ELR (cell line): ENCODE results near the gene EBF3.

Experiments
- DNase-seq: peaks from one replicate; pipeline ENCODE4 v3.0.0-alpha.2; 2015; ENCODE audit warnings: low read depth

The EBF3 gene

GRCh38 chr10:129911451-129912165, 52.5 kb downstream of the EBF3 start:
- DNase-seq: no peak

GRCh38 chr10:129910861-129911260, 53.2 kb downstream of the EBF3 start:
- DNase-seq: no peak

GRCh38 chr10:129909531-129910256, 54.4 kb downstream of the EBF3 start:
- no peak for DNase-seq

GRCh38 chr10:129909080-129909479, 55.0 kb downstream of the EBF3 start:
- DNase-seq: no peak

- DNase-seq: no peak
Measured at GRCh38 chr10:129908406-129908805, 55.7 kb downstream of the EBF3 start.

- DNase-seq: no peak
Measured at GRCh38 chr10:129905553-129905952, 58.5 kb downstream of the EBF3 start.

- DNase-seq: no peak
Measured at GRCh38 chr10:129904323-129904722, 59.8 kb downstream of the EBF3 start.

- DNase-seq: no peak
Measured at GRCh38 chr10:129901389-129902006, 62.6 kb downstream of the EBF3 start.

GRCh38 chr10:129900825-129901224, 63.2 kb downstream of the EBF3 start:
- DNase-seq: no peak

GRCh38 chr10:129899276-129900130, 64.6 kb downstream of the EBF3 start:
- DNase-seq: no peak

- no peak for DNase-seq
Measured at GRCh38 chr10:129898706-129899268, 65.3 kb downstream of the EBF3 start.

GRCh38 chr10:129897871-129898626, 66.0 kb downstream of the EBF3 start:
- no peak for DNase-seq

GRCh38 chr10:129896860-129897200, 67.2 kb downstream of the EBF3 start:
- DNase-seq: no peak

- no peak for DNase-seq
Measured at GRCh38 chr10:129896136-129896859, 67.8 kb downstream of the EBF3 start.

- DNase-seq: no peak
Measured at GRCh38 chr10:129895811-129896135, 68.3 kb downstream of the EBF3 start.

- no peak for DNase-seq
Measured at GRCh38 chr10:129894698-129895097, 69.4 kb downstream of the EBF3 start.

- no peak for DNase-seq
Measured at GRCh38 chr10:129893104-129894089, 70.7 kb downstream of the EBF3 start.

- no peak for DNase-seq
Measured at GRCh38 chr10:129892548-129893052, 71.5 kb downstream of the EBF3 start.

GRCh38 chr10:129891806-129892205, 72.3 kb downstream of the EBF3 start:
- DNase-seq: no peak
